GM19395 (cell line): ENCODE results near the gene CILP2.

ENCODE experiments used
- ATAC-seq: cut with Tn5 transposase; IDR thresholded peaks from one replicate; pipeline ENCODE4 v1.9.1; 2021; ENCODE audit warnings: mild to moderate bottlenecking, moderate library complexity; ENCODE audit not compliant: unreplicated experiment

CILP2 gene

GRCh38 chr19:19529783-19530422, 8.2 kb upstream of the CILP2 start:
- ATAC-seq: no peak

GRCh38 chr19:19530423-19530804, 7.7 kb upstream of the CILP2 start:
- no peak for ATAC-seq

GRCh38 chr19:19530889-19531288, 7.2 kb upstream of the CILP2 start:
- no peak for ATAC-seq

- no peak for ATAC-seq
Measured at GRCh38 chr19:19531951-19532805, 5.9 kb upstream of the CILP2 start.

- ATAC-seq: no peak
Measured at GRCh38 chr19:19532806-19533701, 5.0 kb upstream of the CILP2 start.

GRCh38 chr19:19533841-19534240, 4.2 kb upstream of the CILP2 start:
- ATAC-seq: no peak

- no peak for ATAC-seq
Measured at GRCh38 chr19:19534556-19535265, 3.4 kb upstream of the CILP2 start.

GRCh38 chr19:19535311-19536191, 2.5 kb upstream of the CILP2 start:
- no peak for ATAC-seq

- no peak for ATAC-seq
Measured at GRCh38 chr19:19537075-19538048, 703 bp upstream of the CILP2 start.

GRCh38 chr19:19538785-19539166, 711 bp downstream of the CILP2 start:
- no peak for ATAC-seq

GRCh38 chr19:19539698-19540063, 1.6 kb downstream of the CILP2 start:
- no peak for ATAC-seq

- ATAC-seq: no peak
Measured at GRCh38 chr19:19540064-19540714, 2.1 kb downstream of the CILP2 start.

- no peak for ATAC-seq
Measured at GRCh38 chr19:19540715-19541515, 2.9 kb downstream of the CILP2 start.

GRCh38 chr19:19541616-19542015, 3.6 kb downstream of the CILP2 start:
- ATAC-seq: no peak

- ATAC-seq: no peak
Measured at GRCh38 chr19:19542507-19542906, 4.4 kb downstream of the CILP2 start.

- no peak for ATAC-seq
Measured at GRCh38 chr19:19543101-19543500, 5.0 kb downstream of the CILP2 start.

- ATAC-seq: no peak
Measured at GRCh38 chr19:19543640-19544039, 5.6 kb downstream of the CILP2 start.
